Dermis microvascular lymphatic vessel endothelial cell (primary cell): Measurements from ENCODE around the gene ATP5PB. TPM values are rescaled to one million over a fixed set of nuclear protein-coding genes. Genes with fewer than 3 reads are reported as not detected.

Source experiments
- DNase-seq, 2 donors: peaks; one replicate each; pipeline versions ENCODE4 v3.0.0 to v3.0.0-alpha.2; 2010; ENCODE audit warnings: low read depth in 2 of 2
- total RNA-seq: library from RNA; depleted of rRNA; stranded (reverse); fragments of >200 nt; gene quantifications from 2 replicates; pipeline ENCODE4 v1.2.1, GENCODE V29; 2014

The ATP5PB gene
- total RNA-seq: 178 and 279 TPM in 2 replicates

DNA sequence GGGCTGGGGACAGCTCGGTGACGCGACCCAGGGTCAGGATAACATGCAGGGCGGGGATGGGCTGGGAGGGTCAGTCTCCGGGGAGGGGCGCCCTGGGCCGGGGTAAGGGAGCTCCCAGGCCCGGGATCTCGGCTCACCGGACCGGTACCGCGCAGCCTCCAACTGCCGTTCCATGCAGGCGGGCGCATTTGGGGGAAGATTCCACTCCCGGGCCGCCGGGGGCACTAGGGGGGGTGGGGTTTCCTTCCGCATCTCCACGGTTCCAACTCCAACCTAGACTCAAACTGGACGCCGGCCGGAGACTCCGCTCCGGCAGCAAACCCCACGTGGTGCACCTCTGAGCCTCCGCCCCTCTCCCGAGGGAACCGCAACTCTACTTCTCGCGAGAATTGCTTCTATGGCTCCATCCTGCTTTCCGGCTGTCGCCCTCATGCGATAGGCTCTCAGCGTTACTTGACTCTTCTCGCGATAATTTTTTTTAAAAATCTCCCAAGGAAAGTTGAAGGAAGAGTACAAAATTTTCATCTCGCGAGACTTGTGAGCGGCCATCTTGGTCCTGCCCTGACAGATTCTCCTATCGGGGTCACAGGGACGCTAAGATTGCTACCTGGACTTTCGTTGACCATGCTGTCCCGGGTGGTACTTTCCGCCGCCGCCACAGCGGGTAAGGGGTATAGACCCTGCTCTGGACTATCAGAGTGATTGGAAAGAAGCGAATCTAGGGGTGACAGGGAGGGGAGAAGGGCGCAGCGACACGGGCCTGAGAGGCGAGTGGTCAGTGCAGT lies at the start of gene ATP5PB, which contains the start of gene WDR77:
Gene ATP5PB (plus strand): TSS at position 547 of the 785 bp plus-strand sequence. CDS start 78 bp downstream, at position 625.
Gene WDR77 (minus strand): TSS at position 339 of the 785 bp plus-strand sequence. CDS start 87 bp downstream, at position 252.
- peak; percentile 99 for DNase-seq

DNA sequence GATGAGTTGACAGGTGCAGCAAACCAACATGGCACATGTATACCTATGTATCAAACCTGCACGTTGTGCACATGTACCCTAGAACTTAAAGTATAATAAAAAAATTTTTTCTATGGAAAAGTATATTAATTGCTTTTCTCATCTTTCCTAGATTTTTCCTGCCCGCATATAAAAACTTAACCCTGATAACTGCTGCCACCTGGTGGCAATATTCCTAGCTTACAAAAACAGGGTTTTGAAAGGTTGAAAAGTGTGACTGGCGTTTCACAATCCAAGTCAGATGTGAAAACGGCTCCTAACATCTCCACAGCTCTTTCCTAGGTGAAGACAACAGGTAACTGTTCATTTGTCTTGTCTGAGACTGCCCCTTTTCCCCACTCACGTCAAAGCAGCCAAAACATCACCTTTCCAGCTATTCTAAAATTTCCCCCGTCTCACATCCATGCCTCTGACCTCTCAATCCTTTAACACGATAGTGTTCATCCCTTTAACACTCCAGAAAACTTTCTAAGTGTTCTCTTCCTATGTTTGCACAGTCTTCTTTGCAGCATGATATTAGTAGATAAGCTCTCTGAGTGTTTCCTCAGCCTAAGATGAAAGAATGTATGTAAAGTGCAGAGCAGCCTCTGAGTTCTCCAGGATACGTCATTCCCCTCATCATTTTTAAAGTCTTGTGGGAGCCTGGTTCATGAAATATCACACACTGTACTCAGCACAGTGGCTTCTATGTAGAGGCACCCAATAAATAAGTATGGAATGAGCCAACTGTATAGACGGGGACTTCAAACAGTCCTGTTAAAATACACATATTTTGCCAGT lies 49.3 kb upstream of the ATP5PB start:
- DNase-seq: peak; percentile 28 to 53

DNA sequence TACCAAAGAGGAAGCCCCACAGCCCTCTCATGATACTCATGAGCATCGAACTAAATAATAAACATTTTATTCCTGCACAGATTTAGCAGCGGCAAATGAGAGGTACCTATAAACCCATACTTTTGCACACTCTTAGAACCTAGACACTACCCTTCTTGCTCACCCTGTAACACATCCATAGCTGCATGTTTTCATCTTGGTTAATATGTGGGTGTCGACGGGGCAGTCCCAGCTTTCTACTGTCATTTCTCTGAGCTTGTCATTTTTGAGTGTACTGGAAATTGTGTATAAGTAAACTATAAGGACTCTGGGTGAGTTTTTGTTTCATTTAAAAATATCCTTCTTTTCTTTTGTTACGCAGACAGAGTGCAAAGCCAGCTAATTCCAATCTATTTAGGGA lies 47.2 kb upstream of the ATP5PB start:
- DNase-seq: no peak

- DNase-seq: no peak
Observed at GRCh38 chr1:111404588-111404987, 44.7 kb upstream of the ATP5PB start.

- DNase-seq: peak; percentile 86 to 91
Observed at GRCh38 chr1:111406321-111406768, 42.9 kb upstream of the ATP5PB start.

DNA sequence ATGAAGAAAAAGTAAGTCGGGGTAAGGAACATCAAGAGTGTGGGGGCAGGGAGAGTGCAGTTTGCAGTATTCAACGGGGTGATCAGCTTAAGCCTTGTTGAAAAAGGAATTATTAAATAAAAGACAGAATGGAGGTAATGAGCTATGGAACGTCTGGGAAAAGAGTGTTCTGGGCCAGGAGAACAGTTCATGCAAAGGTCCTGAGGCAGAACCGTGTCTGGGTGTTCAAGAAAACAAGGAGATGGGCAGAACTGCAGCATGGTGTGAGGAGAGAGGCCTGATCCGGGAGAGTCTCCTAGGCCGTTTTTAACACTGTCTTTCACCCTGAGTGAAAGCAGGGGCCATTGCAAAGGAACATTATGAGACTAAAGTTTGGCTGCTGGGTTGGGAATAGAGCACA lies 42.0 kb upstream of the ATP5PB start:
- no peak for DNase-seq

- no peak for DNase-seq
Observed at GRCh38 chr1:111412839-111413238, 36.4 kb upstream of the ATP5PB start.

DNA sequence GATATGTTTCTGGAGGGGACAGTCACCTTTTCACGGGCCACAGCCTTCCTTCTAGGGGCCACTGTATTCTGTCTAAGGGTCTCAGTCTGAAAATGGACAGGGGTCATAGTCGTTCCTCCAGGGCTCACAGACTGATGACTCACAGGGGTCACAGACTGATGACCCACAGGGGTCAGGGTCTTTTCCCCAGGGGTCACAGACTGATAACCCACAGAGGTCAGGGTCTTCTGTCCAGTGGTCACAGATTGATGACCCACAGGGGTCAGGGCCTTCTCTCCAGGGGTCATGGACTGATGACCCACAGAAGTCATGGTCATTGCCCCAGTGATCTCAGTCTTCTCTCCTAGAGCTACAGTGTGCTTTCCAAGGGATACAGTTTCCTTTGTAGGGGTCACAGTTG lies 34.5 kb upstream of the ATP5PB start:
- DNase-seq: no peak

- DNase-seq: no peak
Observed at GRCh38 chr1:111415461-111415860, 33.8 kb upstream of the ATP5PB start.

GRCh38 chr1:111417755-111418154 lies 31.5 kb upstream of the ATP5PB start:
- no peak for DNase-seq

GRCh38 chr1:111419037-111419436 lies 30.2 kb upstream of the ATP5PB start:
- DNase-seq: no peak

DNA sequence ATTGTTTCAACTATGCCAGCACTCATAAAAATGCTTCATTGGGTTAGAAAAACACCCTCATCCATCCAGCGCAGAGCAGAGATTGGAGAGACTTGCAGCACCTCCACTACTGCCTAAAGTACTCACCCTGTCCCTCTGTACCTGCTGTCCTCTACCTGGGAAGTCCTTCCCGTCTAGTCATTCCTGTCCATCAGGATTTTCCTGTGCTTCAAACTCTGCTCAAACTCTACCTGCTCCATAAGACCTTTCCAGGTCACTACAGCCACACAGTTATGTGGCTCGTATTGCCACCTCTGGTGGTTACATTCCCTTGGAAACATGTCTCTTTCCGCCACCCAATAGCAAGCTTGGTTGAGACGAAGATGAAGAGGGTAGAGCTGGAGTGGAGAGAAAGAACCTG lies 28.9 kb upstream of the ATP5PB start:
- DNase-seq: no peak

GRCh38 chr1:111422546-111423391 lies 26.5 kb upstream of the ATP5PB start:
- DNase-seq: no peak

DNA sequence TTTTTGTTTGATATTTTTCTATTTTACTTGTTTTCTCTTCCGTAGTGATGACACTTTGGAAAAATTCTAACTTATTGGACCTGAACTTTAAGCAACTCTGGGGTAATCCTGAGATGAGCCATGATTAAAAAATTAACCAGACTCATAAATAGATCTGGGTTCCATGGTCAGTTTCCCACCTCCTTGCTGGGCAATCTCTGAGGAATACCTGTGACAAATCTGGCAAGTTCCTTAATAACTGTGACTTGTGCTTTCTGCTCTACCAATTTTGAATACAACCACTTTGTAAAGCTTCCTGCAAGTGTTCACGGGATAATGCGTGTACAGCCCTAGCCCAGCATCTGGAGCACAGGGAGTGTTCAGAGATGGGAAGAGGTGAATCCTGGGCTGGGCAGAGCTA lies 25.0 kb upstream of the ATP5PB start:
- DNase-seq: no peak

DNA sequence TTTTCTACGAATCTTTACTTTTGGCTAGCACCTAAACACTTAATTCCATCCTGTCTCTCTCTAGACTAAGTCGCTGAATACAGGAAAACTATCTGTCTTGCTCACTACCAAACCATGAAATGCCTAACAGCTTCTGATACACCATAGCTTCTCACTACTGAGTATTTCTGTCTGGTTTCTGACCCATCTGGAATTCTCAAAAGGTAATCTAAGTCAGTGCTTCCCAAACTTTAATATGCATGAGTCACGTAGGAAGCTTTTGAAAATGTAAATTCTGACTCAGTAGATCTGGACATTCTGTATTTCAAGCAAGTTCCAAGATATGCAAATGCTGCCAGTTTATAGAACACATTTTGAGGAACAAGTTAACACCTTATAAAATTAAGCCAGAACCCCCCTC lies 12.5 kb upstream of the ATP5PB start:
- no peak for DNase-seq

- no peak for DNase-seq
Observed at GRCh38 chr1:111439461-111440351, 9.6 kb upstream of the ATP5PB start.

DNA sequence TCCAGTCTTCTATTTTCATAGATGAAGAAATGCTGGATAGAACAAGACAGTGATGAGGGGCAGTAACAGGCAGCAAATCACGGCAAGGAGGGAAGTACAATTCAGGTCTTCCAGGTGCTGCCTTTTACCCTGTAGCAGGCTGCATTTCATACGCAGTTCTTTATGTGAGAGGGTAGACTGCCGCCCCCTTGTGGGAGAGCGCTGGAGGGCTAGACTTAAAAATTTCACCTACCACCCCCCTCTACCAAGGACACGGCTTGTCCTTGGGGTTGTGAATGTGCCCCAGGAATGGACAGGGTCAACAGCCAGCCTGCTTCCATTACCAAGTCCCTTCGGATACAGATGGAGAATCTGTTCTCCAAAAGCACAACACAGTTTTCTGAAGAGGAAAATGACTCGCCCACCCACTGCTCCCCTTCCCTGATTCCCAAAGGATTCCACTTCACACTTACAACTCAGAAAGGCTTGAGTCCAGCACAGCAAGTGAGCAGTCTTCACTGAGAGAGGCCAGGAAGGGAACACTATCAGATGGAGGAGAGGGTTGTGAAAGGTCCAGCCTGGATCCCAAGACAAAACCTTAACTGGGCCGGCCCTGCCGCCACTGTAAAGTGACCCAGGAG lies 7.6 kb upstream of the ATP5PB start:
- peak; percentile 14 to 54 for DNase-seq

DNA sequence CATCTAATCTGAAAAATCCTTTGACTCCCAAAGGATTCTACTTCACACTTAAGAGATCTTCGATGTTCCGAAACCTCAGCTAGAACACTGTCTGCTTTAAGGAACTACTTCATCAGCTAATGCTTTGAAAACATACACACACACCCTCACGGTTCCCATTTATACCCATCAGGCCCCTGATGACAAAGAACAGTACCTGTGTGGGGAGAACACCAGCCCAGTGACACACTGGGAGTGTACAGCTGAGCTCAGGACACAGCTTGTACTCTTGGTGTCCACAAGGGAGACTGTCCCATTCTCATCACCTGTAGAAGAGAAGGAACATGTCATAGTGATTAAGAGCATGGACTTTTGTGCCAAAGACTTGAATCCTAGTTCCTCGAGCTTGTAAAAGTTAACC lies 6.8 kb upstream of the ATP5PB start:
- no peak for DNase-seq

GRCh38 chr1:111444031-111444430 lies 5.2 kb upstream of the ATP5PB start:
- DNase-seq: no peak

GRCh38 chr1:111446546-111446945 lies 2.7 kb upstream of the ATP5PB start:
- DNase-seq: no peak
